ENCODE data around the gene LILRB4.
"Not testable (repeated sequence)": the region's sequence is repeated elsewhere in the genome, so short reads cannot be mapped to it uniquely, and the experiment has no call there.

The LILRB4 gene

DNA sequence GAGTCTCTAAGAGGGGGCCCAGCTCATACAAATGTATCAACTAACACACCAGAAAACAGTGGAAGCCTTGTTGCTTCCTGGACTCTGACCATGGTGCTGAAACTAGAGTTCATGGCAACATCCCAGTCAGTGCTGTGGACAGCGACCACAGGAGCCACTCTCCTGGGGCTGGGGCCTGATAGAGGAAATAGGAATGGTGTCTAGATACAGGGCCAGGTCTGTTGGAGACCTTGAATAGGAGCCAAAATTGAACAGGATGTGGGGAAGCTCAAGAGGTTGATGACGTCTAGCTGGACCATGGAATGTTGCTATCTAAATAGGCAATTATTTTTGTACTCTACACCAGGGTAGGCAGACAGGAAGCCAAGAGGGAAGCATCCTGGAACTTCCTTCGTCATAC lies 21.7 kb downstream of the LILRB4 start:
- H3K4me3 ChIP-seq (ENCODE audit: control insufficient read depth, low read depth, low read length), result no peak overlapping the region
- peak; percentile 2 for DNase-seq (ENCODE audit: low read depth)
- TF ChIP-seq, protein P1, sequence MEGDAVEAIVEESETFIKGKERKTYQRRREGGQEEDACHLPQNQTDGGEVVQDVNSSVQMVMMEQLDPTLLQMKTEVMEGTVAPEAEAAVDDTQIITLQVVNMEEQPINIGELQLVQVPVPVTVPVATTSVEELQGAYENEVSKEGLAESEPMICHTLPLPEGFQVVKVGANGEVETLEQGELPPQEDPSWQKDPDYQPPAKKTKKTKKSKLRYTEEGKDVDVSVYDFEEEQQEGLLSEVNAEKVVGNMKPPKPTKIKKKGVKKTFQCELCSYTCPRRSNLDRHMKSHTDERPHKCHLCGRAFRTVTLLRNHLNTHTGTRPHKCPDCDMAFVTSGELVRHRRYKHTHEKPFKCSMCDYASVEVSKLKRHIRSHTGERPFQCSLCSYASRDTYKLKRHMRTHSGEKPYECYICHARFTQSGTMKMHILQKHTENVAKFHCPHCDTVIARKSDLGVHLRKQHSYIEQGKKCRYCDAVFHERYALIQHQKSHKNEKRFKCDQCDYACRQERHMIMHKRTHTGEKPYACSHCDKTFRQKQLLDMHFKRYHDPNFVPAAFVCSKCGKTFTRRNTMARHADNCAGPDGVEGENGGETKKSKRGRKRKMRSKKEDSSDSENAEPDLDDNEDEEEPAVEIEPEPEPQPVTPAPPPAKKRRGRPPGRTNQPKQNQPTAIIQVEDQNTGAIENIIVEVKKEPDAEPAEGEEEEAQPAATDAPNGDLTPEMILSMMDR (conservative IDR thresholded peaks at IDR 0.05; ENCODE audit: control insufficient read depth, insufficient read depth, low read depth, low read length), result no peak

DNA sequence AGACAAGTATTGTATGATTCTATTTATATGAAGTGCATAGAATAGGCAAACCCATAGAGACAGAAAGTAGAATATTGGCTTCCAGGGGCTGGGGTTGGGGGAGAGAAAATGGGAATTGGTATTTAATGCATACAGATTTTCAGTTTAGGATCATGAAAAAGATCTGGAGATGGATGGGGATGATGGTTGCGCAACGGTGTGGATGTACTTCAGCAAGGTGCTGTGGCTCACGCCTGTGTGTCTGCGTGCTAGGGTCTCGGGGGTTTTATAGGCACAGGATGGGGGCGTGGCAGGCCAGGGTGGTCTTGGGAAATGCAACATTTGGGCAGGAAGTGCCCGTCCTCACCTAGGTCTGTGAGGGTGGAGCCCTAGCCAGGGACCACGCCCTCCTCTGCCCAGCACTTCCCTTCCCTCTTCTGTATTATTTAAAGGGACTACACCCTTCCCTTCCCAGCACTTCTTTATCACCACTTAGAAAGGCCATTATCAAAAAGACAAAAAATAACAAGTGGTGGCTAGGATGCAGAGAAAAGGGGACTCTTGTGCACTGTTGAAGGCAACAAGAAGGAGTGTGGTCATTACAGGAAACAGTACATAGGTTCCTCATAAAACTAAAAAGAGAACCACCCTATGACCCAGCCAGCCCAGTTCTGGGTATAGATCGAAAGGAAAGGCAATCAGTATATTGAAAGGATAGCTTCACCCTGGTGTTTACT lies 29.0 kb downstream of the LILRB4 start:
- H3K4me3 ChIP-seq (ENCODE audit: control insufficient read depth, low read depth, low read length), result no peak overlapping the region
- no peak for DNase-seq (ENCODE audit: low read depth)

DNA sequence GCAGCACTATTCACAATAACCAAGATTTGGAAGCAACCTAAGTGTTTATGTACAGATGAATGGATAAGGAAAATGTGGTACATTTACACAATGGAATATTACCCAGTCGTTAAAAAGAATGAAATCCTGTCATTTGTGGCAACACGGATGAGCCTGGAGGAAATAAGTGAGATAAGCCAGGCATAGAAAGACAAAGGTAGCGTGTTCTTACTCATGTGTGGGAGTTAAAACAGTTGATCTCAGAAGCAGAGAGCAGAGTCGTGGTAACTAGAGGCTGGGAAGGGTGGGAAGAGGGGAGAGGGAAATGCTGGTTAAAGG lies 29.5 kb downstream of the LILRB4 start:
- no peak for DNase-seq (ENCODE audit: low read depth)
- no peak overlapping the region for H3K4me3 ChIP-seq (ENCODE audit: control insufficient read depth, low read depth, low read length)
- TF ChIP-seq, protein P1 (conservative IDR thresholded peaks at IDR 0.05; ENCODE audit: control insufficient read depth, insufficient read depth, low read depth, low read length), result no peak

More for the DNA sequence above, 29.0 kb downstream of the LILRB4 start:
- TF ChIP-seq, protein P1 (conservative IDR thresholded peaks at IDR 0.05; ENCODE audit: control insufficient read depth, insufficient read depth, low read depth, low read length), result no peak

DNA sequence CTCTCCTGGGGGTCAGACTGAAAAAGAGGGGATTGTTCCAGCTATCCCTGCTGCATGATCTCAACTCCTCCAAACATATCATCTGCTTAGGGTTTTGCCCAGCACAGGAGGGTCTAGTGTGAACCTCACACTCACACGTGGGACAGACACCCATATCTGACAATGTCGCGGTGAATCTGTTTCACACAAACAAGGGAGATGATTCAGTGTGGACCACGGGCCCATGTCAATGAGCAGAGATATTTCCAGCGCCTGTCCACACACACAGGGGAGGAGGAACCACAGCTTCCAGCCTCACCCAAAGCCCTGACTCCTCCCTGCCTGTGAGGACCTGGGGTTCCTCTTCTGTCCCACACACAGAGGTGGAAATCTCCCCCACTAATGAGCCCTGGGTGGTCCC lies 31.9 kb downstream of the LILRB4 start:
- H3K4me3 ChIP-seq (ENCODE audit: control insufficient read depth, low read depth, low read length), result no peak overlapping the region
- TF ChIP-seq, protein P1 (conservative IDR thresholded peaks at IDR 0.05; ENCODE audit: control insufficient read depth, insufficient read depth, low read depth, low read length), result no peak
- DNase-seq (ENCODE audit: low read depth), result no peak

DNA sequence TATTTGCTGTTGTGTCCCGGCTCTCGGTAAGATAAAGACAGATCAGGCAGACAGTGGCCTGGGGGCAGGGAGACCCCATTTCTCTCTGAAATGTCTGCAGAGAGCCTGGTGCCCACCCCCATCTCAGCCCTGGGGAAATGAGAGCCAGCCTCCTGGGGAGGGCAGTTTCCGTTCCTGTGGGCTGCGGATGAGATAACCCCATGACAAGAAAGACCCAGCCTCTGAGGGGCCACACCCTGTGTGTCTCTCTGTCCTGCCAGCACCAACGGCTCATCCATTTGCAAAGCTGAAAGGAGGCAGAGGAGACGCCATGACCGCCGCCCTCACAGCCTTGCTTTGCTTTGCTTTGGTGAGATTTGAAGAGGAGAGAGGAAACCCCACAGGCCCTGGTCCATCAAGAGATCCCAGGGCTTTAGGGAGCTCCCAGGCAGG lies 33.3 kb downstream of the LILRB4 start:
- no peak for DNase-seq (ENCODE audit: low read depth)
- TF ChIP-seq, protein P1 (conservative IDR thresholded peaks at IDR 0.05; ENCODE audit: control insufficient read depth, insufficient read depth, low read depth, low read length), result no peak
- no peak overlapping the region for H3K4me3 ChIP-seq (ENCODE audit: control insufficient read depth, low read depth, low read length)

DNA sequence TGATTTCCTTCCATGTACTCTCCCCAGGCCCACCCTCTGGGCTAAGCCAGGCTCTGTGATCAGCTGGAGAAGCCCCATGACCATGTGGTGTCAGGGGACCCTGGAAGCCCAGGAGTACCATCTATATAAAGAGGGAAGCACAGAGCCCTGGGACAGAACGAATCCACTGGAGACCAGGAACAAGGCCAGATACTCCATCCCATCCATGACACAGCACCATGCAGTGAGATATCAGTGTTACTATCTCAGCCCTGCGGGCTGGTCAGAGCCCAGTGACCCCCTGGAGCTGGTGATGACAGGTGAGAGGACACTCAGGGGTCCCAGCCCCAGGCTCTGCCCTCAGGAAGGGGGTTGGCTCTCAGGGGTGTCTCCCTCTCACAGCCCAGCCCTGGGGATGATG lies 34.0 kb downstream of the LILRB4 start:
- TF ChIP-seq, protein P1 (conservative IDR thresholded peaks at IDR 0.05; ENCODE audit: control insufficient read depth, insufficient read depth, low read depth, low read length), result no peak
- DNase-seq (ENCODE audit: low read depth), result no peak
- no peak overlapping the region for H3K4me3 ChIP-seq (ENCODE audit: control insufficient read depth, low read depth, low read length)

DNA sequence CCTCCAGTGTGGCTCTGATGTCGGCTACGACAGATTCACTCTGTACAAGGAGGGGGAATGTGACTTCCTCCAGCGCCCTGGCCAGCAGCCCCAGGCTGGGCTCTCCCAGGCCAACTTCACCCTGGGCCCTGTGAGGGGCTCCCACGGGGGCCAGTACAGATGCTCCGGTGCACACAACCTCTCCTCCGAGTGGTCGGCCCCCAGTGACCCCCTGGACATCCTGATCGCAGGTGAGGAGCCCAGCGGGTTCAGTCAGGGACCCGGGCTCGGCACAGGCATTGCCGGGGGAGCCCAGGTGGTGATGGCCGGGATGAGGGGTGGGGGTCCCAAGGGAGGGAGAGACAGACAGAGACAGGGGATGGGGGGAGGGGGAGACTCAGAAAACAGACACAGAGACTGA lies 34.9 kb downstream of the LILRB4 start:
- DNase-seq (ENCODE audit: low read depth); H3K4me3 ChIP-seq (ENCODE audit: control insufficient read depth, low read depth, low read length): not testable (repeated sequence)
